ENCODE measurements around the gene KRT7.
"Not testable (repeated sequence)": the region's sequence is repeated elsewhere in the genome, so short reads cannot be mapped to it uniquely, and the experiment has no call there.

The KRT7 gene

DNA sequence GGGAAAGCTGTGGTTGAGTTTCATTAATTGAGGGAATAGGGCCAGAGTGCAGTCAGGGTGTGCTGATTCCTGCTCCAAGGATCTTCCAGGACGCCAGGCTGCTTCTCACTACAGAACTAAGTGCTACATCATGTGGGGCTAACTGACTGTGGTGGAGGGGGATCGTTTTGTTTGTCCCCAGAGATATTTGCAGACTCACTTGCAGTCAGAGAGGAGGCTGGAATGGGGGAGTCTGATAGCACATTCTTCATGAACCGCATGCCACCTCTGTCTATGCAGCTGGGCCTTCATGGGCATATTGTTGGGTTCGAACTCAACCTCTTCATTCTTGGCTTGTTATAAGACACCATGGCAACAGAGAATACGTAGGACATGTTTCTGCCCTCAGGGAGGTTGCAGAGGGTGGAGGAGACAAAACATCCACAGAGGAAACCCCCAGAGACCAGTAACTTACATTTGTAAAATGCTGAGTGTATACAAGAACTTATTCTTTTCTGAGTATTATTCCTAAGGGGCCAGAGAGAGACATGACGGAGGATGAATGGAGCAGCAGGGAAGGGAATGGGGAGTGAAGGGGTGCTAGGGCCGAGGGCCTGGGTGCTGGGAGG lies 13.0 kb downstream of the KRT7 start:
- DNase-seq, result no peak

- DNase-seq, result peak; percentile 12
Measured at GRCh38 chr12:52246720-52247621, 13.9 kb downstream of the KRT7 start.

- no peak for DNase-seq
Measured at GRCh38 chr12:52247622-52248540, 14.8 kb downstream of the KRT7 start.

GRCh38 chr12:52248541-52249461 lies 15.8 kb downstream of the KRT7 start:
- no peak for DNase-seq

DNA sequence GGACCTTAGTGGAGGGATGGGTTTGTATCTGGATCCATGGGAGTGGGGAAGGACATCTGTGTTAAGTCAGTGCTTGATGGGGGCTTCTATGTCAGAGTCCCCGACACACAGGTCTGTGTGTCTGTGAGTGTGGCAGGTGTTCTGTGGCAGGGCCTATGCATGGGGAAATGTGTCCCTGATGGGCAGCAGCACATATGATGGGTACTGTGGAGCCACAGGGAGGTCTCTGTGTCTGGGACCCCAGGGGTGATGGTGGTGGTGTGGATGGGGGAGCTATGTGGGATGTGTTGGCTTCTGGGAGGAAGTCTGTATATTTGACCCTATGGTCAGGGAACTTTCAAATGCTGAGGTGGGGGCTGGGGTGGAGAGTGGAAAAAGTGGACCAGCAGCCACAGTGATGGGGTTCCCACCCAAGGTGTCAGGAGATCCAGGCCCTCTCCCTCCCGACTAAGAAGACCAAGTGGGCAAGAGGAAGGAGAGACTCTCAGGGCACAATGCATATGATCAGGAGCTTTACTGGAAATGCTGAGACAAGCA lies 16.5 kb downstream of the KRT7 start:
- no peak for DNase-seq

GRCh38 chr12:52250048-52250990 lies 17.3 kb downstream of the KRT7 start:
- DNase-seq, result no peak

- DNase-seq, result no peak
Measured at GRCh38 chr12:52251367-52252051, 18.5 kb downstream of the KRT7 start.

- DNase-seq, result not testable (repeated sequence)
Measured at GRCh38 chr12:52252175-52252615, 19.2 kb downstream of the KRT7 start.

DNA sequence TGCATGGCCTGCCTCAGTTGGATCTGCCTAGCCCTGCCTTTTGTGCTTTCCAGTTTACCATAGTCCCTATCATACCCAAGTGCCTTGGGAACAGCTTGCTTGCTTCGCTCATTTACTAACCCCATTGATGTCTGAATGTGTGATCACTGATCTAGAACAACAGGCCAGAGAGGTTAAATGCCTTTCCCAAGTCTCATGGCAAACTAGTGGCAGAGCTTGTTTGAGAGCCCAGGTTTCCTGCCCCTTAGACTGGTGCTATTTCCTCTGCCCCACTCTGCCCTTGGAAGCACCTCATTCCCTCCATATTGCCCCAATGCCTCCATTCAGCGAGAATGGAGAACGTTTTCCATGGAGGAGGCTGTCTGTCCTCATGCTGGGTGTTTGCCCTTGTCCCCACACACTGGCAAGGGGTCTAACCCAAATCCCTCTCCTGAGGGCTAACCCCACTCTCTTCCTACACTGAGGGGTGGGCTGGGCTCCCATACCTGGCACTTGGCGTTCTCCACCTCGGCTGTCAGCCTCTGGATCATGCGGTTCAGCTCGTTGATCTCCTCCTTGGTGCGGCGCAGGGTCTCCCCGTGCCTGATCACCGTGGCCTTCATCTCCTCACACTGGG lies 19.8 kb downstream of the KRT7 start:
- DNase-seq, result no peak

DNA sequence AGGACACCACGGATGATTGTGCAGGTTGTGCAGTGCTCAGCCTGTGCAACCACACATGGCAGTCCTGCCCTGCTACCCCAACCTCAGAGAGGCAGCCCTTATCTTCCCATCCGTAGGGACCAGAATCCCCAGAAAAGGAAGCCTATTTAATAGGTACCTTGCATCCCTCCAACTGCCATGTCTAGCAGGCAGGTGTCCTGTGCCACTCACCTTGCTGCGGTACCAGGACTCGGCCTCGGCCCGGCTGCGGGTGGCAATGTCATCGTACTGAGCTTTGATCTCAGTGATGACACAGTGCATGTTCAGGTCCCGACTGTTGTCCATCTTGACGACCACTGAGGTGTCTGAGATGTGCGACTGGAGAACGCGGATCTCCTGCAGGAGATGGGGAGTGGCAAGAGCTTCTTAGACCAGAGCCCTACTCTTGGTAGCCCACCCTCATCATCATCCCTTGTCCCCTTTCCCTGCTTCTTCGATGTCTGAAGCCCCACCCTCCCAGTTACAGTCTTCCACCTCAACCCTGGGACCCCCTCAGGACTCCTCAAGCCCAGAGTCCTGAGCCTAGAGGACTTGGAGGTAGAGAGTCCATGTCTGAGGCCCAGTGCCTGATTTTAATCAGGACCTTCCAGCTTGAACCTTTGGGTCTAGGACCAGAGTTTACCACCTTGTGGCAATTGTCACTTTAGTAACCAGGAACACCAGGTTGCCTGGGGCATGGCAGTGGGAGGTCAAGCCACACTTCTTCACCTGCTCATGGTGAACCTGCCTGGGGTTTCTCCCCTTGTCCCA lies 20.5 kb downstream of the KRT7 start:
- no peak for DNase-seq

- DNase-seq, result no peak
Measured at GRCh38 chr12:52254180-52254964, 21.3 kb downstream of the KRT7 start.

- DNase-seq, result no peak
Measured at GRCh38 chr12:52254965-52255751, 22.1 kb downstream of the KRT7 start.

DNA sequence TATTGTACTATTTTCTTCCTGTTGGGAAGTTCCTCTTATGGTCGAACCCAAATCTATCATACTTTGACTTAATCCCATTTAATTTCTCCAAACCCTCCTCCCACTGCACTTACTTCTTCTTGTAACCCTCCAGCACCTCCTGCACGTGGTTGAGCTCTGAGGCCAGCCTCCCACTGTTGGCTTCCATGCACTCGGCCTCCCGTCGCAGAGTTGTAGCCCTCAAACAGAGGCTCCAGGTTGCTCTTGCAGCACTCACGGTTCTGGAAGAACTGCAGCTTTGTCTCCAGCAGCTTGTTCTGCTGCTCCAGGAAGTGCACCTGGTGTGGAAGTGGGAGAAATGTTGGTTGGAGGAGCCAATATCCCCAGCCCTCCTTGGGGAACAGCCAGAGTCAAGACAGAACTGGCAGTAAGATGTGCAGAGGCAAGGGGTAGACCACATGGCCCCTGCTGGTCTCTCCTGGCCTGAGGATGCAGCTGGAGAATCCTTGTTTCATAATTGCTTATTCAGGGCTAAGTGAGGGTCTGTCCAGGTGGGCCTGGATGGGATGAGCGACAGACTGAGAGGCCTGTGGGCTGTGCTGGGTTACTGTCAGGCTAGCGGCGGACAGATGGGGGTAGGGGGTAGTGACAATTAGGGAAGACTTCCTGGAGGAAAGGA lies 23.0 kb downstream of the KRT7 start:
- DNase-seq, result no peak

GRCh38 chr12:52256584-52256935 lies 23.5 kb downstream of the KRT7 start:
- DNase-seq, result no peak

DNA sequence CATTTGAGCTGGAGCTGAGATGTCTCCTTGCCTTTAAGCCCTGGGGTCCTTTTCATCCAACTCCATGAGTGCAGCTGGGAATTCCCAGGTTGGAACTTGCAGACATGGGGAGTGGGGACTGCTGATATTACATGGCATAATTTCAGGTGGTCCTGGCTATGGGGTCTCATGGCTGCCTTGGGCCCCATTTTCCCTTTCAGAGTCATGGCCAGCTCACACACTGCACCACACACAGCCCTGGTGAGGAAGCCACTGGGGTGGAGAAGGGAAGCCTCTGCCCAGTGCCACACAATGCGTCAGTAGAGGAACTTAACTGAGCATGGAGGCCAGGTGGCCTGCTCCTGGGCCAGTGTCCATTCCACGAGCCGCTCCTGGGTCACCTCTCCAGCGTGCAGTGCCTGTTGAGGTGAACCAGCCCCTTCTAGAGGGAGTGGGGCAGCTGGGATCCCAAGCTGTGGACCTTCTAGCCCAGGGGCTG lies 24.1 kb downstream of the KRT7 start:
- no peak for DNase-seq

DNA sequence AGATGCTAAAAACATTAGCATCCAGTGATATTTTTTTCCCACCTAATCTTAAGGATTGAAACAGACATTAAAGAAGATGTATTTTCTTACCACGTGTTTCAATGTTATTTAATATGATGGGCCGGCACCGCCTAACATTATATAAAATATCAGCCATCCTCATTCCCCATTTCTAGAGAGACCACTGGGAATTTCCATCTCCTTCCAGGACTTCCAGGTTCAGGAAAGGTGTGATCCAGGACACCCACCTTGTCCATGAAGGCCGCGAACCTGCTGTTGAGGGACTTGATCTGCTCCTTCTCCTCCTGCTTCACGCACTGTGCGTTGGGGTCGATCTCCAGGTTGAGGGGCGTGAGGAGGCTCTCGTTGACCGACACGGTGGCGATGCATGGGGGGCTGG lies 24.9 kb downstream of the KRT7 start:
- DNase-seq, result not testable (repeated sequence)
